ENCODE results near the gene DGKZ.

The DGKZ gene

GRCh38 chr11:46404476-46405017 lies 57.3 kb downstream of the DGKZ start:
- DNase-seq = no peak

GRCh38 chr11:46407635-46408034 lies 60.4 kb downstream of the DGKZ start:
- DNase-seq = no peak

GRCh38 chr11:46408407-46408986 lies 61.2 kb downstream of the DGKZ start:
- DNase-seq = no peak

- no peak for DNase-seq
Observed at GRCh38 chr11:46410021-46410420, 62.8 kb downstream of the DGKZ start.

- DNase-seq = no peak
Observed at GRCh38 chr11:46413760-46414465, 66.7 kb downstream of the DGKZ start.

- no peak for DNase-seq
Observed at GRCh38 chr11:46414466-46414796, 67.2 kb downstream of the DGKZ start.

- no peak for DNase-seq
Observed at GRCh38 chr11:46414879-46415278, 67.6 kb downstream of the DGKZ start.

GRCh38 chr11:46417711-46418110 lies 70.4 kb downstream of the DGKZ start:
- DNase-seq = no peak

GRCh38 chr11:46418751-46419150 lies 71.5 kb downstream of the DGKZ start:
- DNase-seq = no peak

- DNase-seq = no peak
Observed at GRCh38 chr11:46420513-46420912, 73.2 kb downstream of the DGKZ start.

GRCh38 chr11:46421257-46421880 lies 74.1 kb downstream of the DGKZ start:
- no peak for DNase-seq

- DNase-seq = no peak
Observed at GRCh38 chr11:46422588-46422987, 75.3 kb downstream of the DGKZ start.

- no peak for DNase-seq
Observed at GRCh38 chr11:46426233-46426991, 79.1 kb downstream of the DGKZ start.

- DNase-seq = no peak
Observed at GRCh38 chr11:46427364-46427763, 80.1 kb downstream of the DGKZ start.

- DNase-seq = no peak
Observed at GRCh38 chr11:46429717-46430116, 82.5 kb downstream of the DGKZ start.

Measured in fibroblast of skin of right biceps (primary cell).